ENCODE results near the gene MYO5B. TPM values are rescaled to one million over a fixed set of nuclear protein-coding genes. Genes with fewer than 3 reads are reported as not detected.

The MYO5B gene
- total RNA-seq, 1 donor from 2014 or later: under 0.01 TPM

- DNase-seq (ENCODE audit: low read depth in 2 of 2): no peak
These were observed 268.7 kb downstream of the MYO5B start for GRCh38 chr18:49926106-49926745.

GRCh38 chr18:49924293-49924983, 270.5 kb downstream of the MYO5B start:
- no peak for DNase-seq (ENCODE audit: low read depth in 2 of 2)

- no peak for DNase-seq (ENCODE audit: low read depth in 2 of 2)
These were observed 272.7 kb downstream of the MYO5B start for GRCh38 chr18:49922228-49922627.

- peak in 1 of 2 donors; percentile 19 for DNase-seq (ENCODE audit: low read depth in 2 of 2)
These were observed 273.5 kb downstream of the MYO5B start for GRCh38 chr18:49921318-49921985.

GRCh38 chr18:49920731-49921130, 274.2 kb downstream of the MYO5B start:
- DNase-seq (ENCODE audit: low read depth in 2 of 2): peak in 1 of 2 donors; percentile 33

- DNase-seq (ENCODE audit: low read depth in 2 of 2): no peak
These were observed 277.2 kb downstream of the MYO5B start for GRCh38 chr18:49917742-49918141.

GRCh38 chr18:49915352-49915751, 279.6 kb downstream of the MYO5B start:
- no peak for DNase-seq (ENCODE audit: low read depth in 2 of 2)

GRCh38 chr18:49913221-49913620, 281.7 kb downstream of the MYO5B start:
- DNase-seq (ENCODE audit: low read depth in 2 of 2): no peak

- DNase-seq (ENCODE audit: low read depth in 2 of 2): no peak
These were observed 283.5 kb downstream of the MYO5B start for GRCh38 chr18:49911427-49911826.

GRCh38 chr18:49910986-49911385, 284.0 kb downstream of the MYO5B start:
- DNase-seq (ENCODE audit: low read depth in 2 of 2): no peak

GRCh38 chr18:49910019-49910418, 284.9 kb downstream of the MYO5B start:
- no peak for DNase-seq (ENCODE audit: low read depth in 2 of 2)

GRCh38 chr18:49907346-49907929, 287.5 kb downstream of the MYO5B start:
- no peak for DNase-seq (ENCODE audit: low read depth in 2 of 2)

GRCh38 chr18:49905771-49906170, 289.2 kb downstream of the MYO5B start:
- DNase-seq (ENCODE audit: low read depth in 2 of 2): no peak

GRCh38 chr18:49904871-49905555, 289.9 kb downstream of the MYO5B start:
- no peak for DNase-seq (ENCODE audit: low read depth in 2 of 2)

- no peak for DNase-seq (ENCODE audit: low read depth in 2 of 2)
These were observed 293.0 kb downstream of the MYO5B start for GRCh38 chr18:49901862-49902340.

- no peak for DNase-seq (ENCODE audit: low read depth in 2 of 2)
These were observed 295.2 kb downstream of the MYO5B start for GRCh38 chr18:49899657-49900330.

- DNase-seq (ENCODE audit: low read depth in 2 of 2): peak; percentile 74 to 83
These were observed 296.5 kb downstream of the MYO5B start for GRCh38 chr18:49898421-49898820.

GRCh38 chr18:49894517-49895226, 300.3 kb downstream of the MYO5B start:
- DNase-seq (ENCODE audit: low read depth in 2 of 2): no peak

- DNase-seq (ENCODE audit: low read depth in 2 of 2): no peak
These were observed 301.9 kb downstream of the MYO5B start for GRCh38 chr18:49893036-49893435.
